ENCODE data around the gene LCE7A.

LCE7A gene

DNA sequence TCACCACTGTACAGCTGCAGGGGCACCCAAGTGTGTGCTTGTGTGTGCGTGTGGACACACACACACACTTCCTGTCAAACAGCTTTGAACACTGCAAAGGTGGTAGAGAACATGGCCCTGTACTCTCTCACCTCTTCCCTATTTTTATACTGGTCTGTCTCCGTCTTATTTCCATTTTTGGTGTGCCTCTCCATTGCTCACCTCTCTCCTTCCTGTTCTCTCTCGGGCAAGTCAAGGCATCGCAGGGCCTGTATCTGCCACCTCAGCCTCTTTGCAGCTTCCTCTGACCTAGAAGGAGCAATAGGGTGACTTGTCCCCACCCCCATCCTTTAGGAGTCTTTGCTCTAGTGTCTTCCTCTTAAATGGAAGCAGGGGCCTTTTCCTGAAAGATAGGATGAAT, 20.5 kb downstream of the LCE7A start:
- DNase-seq (ENCODE audit: low read depth in 2 of 2): no peak

DNA sequence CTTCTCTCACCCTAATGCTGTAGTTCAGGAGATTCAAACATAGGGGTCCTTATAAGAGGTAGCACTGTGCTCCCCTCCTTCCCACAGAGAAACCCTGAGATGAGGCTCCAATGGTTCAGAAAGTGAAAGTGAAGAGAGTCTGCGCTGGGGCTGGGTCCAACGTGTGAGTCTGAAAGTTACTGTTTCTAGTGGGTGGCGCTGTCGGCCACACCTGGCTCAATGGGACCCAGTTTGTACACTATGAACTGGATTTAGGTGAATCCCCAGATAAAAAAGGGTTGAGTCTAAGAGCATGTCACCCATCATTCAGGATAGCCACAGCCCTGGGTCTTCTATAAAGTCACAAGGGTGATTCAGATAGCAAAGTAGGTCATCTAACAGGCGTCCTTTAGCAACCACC, 21.1 kb downstream of the LCE7A start:
- DNase-seq (ENCODE audit: low read depth in 2 of 2): no peak

GRCh38 chr1:152884085-152884484, 24.3 kb downstream of the LCE7A start:
- no peak for DNase-seq (ENCODE audit: low read depth in 2 of 2)

GRCh38 chr1:152884506-152884905, 24.7 kb downstream of the LCE7A start:
- DNase-seq (ENCODE audit: low read depth in 2 of 2): no peak

DNA sequence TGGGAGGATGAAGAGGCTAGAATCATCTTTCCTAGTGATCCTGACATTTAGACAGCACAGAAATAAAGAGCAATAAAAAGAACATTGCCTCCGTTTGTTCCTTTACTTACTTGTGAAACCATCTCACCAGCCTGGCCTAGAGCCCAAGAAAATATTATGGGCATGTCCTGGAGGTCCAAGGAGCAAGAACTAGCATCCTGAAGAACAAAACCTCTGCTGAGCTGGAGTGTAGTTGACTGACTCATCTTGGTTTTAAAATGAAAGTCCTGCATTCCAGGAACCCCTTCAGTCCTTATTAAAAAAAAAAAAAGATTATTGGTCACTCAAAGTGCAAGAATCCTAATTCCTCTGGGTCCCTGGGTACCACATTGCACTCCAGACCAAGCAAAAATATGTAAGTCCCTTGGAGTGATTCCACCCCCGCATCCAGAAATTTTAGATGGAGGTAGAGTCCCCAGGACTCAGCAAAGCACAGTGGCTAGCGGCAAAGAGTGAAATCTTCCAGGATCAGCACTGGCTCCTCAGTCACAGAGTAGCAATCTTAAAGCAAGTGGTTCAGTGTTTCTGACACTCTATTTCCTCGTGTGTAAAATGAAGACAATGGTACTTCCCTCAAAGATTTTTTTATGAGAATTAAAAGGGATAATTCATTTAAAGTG, 25.3 kb downstream of the LCE7A start:
- DNase-seq (ENCODE audit: low read depth in 2 of 2): no peak

- no peak for DNase-seq (ENCODE audit: low read depth in 2 of 2)
Measured at GRCh38 chr1:152886085-152886484, 26.3 kb downstream of the LCE7A start.

DNA sequence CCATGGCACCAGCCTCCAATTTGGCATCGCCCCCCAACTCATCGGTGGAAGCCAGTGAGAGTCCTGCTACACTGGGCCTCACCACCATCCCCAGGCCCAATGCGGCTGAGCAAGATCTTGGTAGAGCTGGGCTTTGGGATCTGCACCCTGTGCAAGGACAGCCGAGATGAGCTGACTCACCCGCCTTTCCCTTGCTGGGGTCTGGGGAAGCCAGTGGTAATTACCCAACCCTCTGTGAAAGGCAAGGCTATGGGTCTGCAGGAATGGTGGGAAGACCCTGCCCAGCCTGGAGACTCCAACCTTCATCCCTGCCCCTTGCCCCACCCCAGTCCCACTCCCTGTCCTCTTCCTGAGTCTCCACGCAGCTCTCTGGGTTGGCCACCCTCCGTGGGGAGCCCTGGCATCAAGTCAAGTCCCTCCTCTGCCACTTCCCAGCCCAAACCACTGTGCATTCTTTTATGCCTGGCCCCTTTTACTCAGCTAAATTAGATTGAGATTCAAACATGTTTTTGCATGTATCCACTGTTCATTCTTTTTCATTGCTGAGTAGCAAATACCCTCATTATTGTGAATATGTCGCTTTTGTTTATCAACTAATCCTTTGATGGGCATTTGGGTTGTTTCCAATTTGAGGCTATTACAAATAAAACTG, 27.1 kb downstream of the LCE7A start:
- DNase-seq (ENCODE audit: low read depth in 2 of 2): no peak

- DNase-seq (ENCODE audit: low read depth in 2 of 2): no peak
Measured at GRCh38 chr1:152888126-152888525, 28.3 kb downstream of the LCE7A start.

- no peak for DNase-seq (ENCODE audit: low read depth in 2 of 2)
Measured at GRCh38 chr1:152899027-152899426, 39.2 kb downstream of the LCE7A start.

GRCh38 chr1:152899883-152900282, 40.1 kb downstream of the LCE7A start:
- DNase-seq (ENCODE audit: low read depth in 2 of 2): no peak

- DNase-seq (ENCODE audit: low read depth in 2 of 2): no peak
Measured at GRCh38 chr1:152901631-152902030, 41.8 kb downstream of the LCE7A start.

- no peak for DNase-seq (ENCODE audit: low read depth in 2 of 2)
Measured at GRCh38 chr1:152902636-152903035, 42.8 kb downstream of the LCE7A start.

GRCh38 chr1:152904688-152905440, 45.1 kb downstream of the LCE7A start:
- no peak for DNase-seq (ENCODE audit: low read depth in 2 of 2)

GRCh38 chr1:152906023-152906565, 46.3 kb downstream of the LCE7A start:
- no peak for DNase-seq (ENCODE audit: low read depth in 2 of 2)

DNA sequence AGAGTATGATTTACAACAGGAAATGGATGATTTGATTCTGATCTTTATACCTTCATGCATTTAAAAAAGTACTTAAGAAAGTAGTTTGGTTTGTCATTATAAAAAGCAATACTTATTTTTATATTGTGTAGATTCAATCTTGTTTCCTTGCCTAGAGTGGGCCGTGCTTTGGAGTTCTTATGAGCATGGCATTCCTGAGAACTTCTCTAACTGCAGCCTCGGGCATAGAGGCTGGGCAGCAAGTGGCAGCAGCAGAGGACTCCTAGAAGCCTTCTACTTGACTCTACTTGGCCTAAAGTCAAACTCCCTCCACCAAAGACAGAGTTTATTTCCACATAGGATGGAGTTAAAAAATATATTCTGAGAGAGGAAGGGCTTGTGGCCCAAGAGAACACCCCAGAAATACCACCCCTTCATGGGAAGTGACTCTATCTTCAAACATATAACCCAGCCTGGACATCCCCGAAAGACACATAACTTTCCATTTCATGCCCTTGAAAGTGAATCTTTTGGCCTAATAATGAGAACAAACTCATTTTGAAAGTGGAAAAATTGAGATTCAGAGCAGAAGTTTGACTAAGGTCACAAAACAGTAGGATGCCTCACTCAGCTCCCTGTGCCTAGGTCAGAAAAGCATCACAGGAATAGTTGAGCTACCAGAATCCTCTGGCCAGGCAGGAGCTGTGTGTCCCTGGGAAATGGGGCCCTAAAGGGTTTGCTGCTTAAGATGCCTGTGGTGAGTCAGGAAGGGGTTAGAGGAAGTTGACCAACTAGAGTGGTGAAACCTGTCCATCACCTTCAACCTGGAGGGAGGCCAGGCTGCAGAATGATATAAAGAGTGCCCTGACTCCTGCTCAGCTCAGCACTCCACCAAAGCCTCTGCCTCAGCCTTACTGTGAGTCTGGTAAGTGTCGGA, 48.1 kb downstream of the LCE7A start, which contains the start of gene IVL:
TSS of gene IVL (plus strand) at position 861 of the 916 bp plus-strand sequence. CDS start 1,252 bp downstream, outside the sequence.
- no peak for DNase-seq (ENCODE audit: low read depth in 2 of 2)

GRCh38 chr1:152909206-152909605, 49.4 kb downstream of the LCE7A start:
- DNase-seq (ENCODE audit: low read depth in 2 of 2): no peak

Data from stimulated activated CD8-positive, alpha-beta memory T cell treated with anti-CD3 and anti-CD28 coated beads, Interleukin-7, amount 100 ng/mL, for 1 hour (primary cell).